GM12864 (cell line): Measurements from ENCODE around the gene LYZL1.

Experiments used
- DNase-seq: peaks from one replicate; pipeline ENCODE4 v3.0.0-alpha.2; 2011; ENCODE audit warnings: low read depth
- H3K4me3 ChIP-seq: 2 replicates; pipeline ENCODE4 v1.5.1; 2011; ENCODE audit warnings: mild to moderate bottlenecking, low read depth, low read length, control low read depth
- CTCF ChIP-seq: IDR thresholded peaks from 2 replicates; pipeline ENCODE4 v1.5.1; 2011; ENCODE audit warnings: low read depth, mild to moderate bottlenecking, moderate library complexity, low read length, control low read depth, inconsistent platforms; ENCODE audit errors: missing control alignments

LYZL1 gene

GRCh38 chr10:29259498-29259897 is 29.4 kb upstream of the LYZL1 start:
- TF ChIP-seq CTCF, result no peak
- DNase-seq, result no peak
- no peak overlapping the region for H3K4me3 ChIP-seq

GRCh38 chr10:29263506-29263905 is 25.4 kb upstream of the LYZL1 start:
- no peak for DNase-seq
- no peak overlapping the region for H3K4me3 ChIP-seq
- no peak for TF ChIP-seq CTCF

GRCh38 chr10:29265210-29265768 is 23.6 kb upstream of the LYZL1 start:
- no peak for DNase-seq
- no peak for TF ChIP-seq CTCF
- no peak overlapping the region for H3K4me3 ChIP-seq

GRCh38 chr10:29266641-29267040 is 22.2 kb upstream of the LYZL1 start:
- no peak for TF ChIP-seq CTCF
- no peak for DNase-seq
- H3K4me3 ChIP-seq, result no peak overlapping the region

- no peak overlapping the region for H3K4me3 ChIP-seq
- no peak for TF ChIP-seq CTCF
- DNase-seq, result no peak
Observed at GRCh38 chr10:29268011-29268410, 20.9 kb upstream of the LYZL1 start.

- no peak overlapping the region for H3K4me3 ChIP-seq
- no peak for TF ChIP-seq CTCF
- no peak for DNase-seq
Observed at GRCh38 chr10:29269486-29269885, 19.4 kb upstream of the LYZL1 start.

- DNase-seq, result no peak
- no peak for TF ChIP-seq CTCF
- no peak overlapping the region for H3K4me3 ChIP-seq
Observed at GRCh38 chr10:29270883-29271282, 18.0 kb upstream of the LYZL1 start.
